Activated CD4-positive, alpha-beta T cell treated with anti-CD3 and anti-CD28 coated beads, Interleukin-2, amount 50 U/mL, for 16 hours (primary cell): ENCODE measurements around the gene SLC36A3.
"Not testable (repeated sequence)": the region's sequence is repeated elsewhere in the genome, so short reads cannot be mapped to it uniquely, and the experiment has no call there.

Source experiments
- DNase-seq: peaks from one replicate; pipeline ENCODE4 v3.0.0-alpha.2; 2020

Gene SLC36A3

GRCh38 chr5:151258816-151259215 lies 44.8 kb downstream of the SLC36A3 start:
- DNase-seq, result no peak

- no peak for DNase-seq
Measured at GRCh38 chr5:151258201-151258611, 45.4 kb downstream of the SLC36A3 start.

- no peak for DNase-seq
Measured at GRCh38 chr5:151257731-151258181, 45.8 kb downstream of the SLC36A3 start.

GRCh38 chr5:151255621-151256286 lies 47.8 kb downstream of the SLC36A3 start:
- no peak for DNase-seq

- DNase-seq, result not testable (repeated sequence)
Measured at GRCh38 chr5:151254990-151255389, 48.6 kb downstream of the SLC36A3 start.

- no peak for DNase-seq
Measured at GRCh38 chr5:151254556-151254955, 49.0 kb downstream of the SLC36A3 start.

GRCh38 chr5:151253605-151253950 lies 50.0 kb downstream of the SLC36A3 start:
- no peak for DNase-seq

- DNase-seq, result peak; percentile 100
Measured at GRCh38 chr5:151252762-151253604, 50.6 kb downstream of the SLC36A3 start, which contains the start of gene GM2A. Gene GM2A (plus strand): TSS chr5:151253185. CDS start chr5:151253217, 32 bp downstream.

GRCh38 chr5:151251621-151252020 lies 51.9 kb downstream of the SLC36A3 start:
- no peak for DNase-seq

- peak; percentile 76 for DNase-seq
Measured at GRCh38 chr5:151251001-151251551, 52.5 kb downstream of the SLC36A3 start.

GRCh38 chr5:151250346-151251000 lies 53.1 kb downstream of the SLC36A3 start:
- no peak for DNase-seq

- no peak for DNase-seq
Measured at GRCh38 chr5:151249281-151249680, 54.3 kb downstream of the SLC36A3 start.

GRCh38 chr5:151248651-151249050 lies 54.9 kb downstream of the SLC36A3 start:
- no peak for DNase-seq

- DNase-seq, result no peak
Measured at GRCh38 chr5:151245680-151246219, 57.8 kb downstream of the SLC36A3 start.

GRCh38 chr5:151244206-151244605 lies 59.4 kb downstream of the SLC36A3 start:
- DNase-seq, result peak; percentile 44

- peak; percentile 77 for DNase-seq
Measured at GRCh38 chr5:151243564-151243963, 60.0 kb downstream of the SLC36A3 start.

GRCh38 chr5:151243127-151243526 lies 60.4 kb downstream of the SLC36A3 start:
- no peak for DNase-seq

- no peak for DNase-seq
Measured at GRCh38 chr5:151240924-151241635, 62.5 kb downstream of the SLC36A3 start.

- not testable (repeated sequence) for DNase-seq
Measured at GRCh38 chr5:151240268-151240835, 63.2 kb downstream of the SLC36A3 start.

- DNase-seq, result peak; percentile 73
Measured at GRCh38 chr5:151239237-151239861, 64.2 kb downstream of the SLC36A3 start.

- DNase-seq, result no peak
Measured at GRCh38 chr5:151238303-151238741, 65.2 kb downstream of the SLC36A3 start.
